Activated CD8-positive, alpha-beta memory T cell treated with anti-CD3 and anti-CD28 coated beads for 24 hours (primary cell): ENCODE measurements around the gene LRG1.

ENCODE experiments used
- DNase-seq: peaks from one replicate; pipeline ENCODE4 v3.0.0-alpha.2; 2020

LRG1 gene

DNA sequence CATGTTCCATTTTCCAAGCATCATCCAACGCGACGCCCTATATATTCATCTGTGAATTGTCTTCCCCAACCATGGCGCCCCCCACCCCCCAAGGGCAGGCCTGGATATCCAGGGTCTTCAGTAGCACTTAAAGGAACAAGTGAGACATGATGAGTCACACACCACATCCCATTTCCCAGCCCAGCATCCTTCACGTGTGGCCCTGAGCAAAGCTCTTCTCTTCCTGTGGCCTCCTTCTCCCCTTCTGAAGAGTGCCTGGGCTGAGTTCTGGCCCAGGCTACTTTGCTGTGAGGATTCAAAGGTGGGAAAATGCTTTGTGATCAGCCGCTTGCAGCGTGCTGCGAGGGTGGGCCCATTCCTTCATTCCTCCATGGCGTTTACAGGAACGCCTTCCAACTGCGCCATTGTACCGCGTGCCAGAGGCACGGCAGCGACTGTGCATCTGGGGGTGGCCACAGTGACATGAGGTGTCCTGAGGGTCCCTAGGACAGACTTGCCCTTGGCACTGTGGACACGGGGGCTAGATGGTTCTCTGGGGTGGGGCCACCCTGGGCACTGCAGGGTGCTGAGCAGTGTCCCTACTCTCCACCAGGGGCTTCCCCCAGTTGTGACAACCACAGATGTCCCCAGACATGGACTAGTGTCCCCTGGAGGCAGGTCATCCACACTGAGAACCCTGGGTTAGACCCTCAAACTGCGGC lies 33.2 kb downstream of the LRG1 start:
- DNase-seq = no peak

DNA sequence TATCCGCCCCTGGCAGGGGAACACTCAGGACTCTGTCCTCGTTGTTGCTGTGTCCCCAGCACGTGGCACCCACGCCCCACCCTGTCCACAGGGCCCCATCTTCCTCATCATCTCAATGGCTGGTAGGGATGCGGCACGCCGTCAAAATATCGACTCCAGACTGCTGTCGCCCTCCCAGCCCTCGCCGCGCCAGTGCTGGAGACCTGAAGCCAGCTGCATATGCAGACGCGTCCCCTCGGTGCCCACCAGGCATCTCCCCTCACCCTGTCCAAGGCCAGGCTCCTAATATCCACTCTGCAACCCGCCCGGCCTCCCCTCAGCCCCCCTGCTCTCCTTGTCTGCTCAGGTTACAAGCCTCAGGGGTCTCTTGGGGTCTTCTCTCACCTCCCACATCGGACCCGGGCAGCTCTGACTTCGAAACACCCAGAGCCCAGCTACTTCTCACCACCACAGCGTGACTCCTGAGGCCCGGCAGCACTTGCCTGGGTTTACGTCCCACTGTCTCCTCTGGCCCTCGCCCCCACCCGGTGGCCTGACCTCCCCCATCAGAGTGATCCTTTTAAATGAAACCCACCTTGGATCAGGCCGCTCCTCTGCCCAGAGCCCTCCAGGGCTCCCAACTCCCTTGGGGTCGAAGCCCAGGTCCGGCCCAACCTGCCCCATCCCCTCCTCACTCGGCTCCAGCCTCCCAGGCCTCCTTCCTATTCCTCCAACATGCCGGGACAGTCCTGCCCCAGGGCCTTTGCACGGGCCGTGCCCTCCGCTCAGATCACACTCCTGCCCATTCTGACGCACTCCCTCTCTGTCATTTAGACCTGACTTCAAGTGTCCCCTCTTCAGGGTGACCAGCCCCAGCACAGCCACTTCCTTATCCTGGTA lies 34.0 kb downstream of the LRG1 start:
- no peak for DNase-seq

DNA sequence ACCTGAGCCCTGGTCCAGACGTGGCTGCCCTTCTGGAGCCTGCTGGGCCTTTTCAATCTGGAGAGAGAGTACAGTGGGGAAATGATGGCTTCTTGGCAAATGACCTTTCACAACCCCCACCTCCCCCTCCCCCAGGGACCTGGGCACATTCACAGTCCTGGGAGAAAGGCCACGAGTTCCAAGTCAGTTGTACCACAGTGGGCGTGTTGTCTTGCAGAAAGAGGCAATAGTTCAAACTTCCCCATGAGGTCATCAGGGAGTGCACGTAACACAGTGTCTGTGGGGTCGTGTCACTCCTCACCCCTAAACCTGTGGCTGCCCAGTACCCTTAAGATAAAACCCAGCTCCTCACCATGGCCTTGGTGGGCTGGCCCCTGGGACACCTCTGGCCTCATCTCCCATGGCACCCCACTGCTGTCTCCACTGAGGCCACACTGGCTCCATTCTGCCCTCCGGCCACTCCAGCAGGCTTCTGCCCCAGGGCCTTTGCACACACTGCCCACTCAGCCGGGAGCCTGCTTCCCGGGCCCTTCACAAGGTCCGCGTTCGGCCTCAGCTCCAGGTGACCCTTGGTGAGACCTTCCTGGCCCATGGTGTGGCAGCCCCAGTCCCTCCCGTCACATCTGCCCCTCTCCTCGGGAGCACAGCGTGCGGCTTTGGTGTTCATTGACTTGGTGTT lies 34.8 kb downstream of the LRG1 start:
- DNase-seq = no peak

DNA sequence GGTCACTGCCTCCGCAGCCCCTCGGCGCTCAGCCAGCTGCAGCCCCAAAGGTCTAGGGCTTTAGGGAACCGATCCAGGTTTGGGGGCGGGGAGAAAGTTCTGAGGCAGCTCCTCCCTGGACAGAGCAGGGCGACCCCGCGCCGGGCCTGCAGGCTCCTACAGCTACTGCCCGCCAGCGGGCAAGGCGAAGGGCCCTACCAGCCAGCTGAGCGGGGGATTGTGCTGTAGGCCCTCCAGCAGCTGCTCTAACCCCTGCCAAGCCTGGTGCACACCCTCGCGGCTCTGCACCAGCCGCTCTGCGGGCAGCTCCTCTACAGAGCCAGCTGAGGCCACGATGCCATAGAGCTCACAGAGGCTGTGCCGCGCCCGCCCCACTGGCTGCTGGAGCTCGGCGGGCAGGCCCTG lies 35.5 kb downstream of the LRG1 start:
- no peak for DNase-seq

DNA sequence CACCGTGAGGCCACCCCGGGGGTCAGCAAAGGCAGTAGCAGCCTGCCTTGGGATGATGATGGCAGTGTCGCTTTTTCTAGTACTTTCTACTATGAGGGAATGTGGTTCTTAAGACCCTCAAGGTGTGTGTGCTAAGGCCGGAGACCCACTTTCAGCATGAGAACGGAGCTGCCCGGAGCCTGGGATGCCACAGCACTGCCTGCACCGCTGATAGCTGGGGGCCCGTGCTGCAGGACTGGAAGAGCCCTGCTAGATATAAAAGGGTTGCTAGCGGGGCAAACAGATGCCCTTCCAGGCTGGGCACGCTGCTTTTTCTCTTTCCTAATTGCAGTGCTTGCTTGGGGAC lies 36.0 kb downstream of the LRG1 start:
- no peak for DNase-seq

DNA sequence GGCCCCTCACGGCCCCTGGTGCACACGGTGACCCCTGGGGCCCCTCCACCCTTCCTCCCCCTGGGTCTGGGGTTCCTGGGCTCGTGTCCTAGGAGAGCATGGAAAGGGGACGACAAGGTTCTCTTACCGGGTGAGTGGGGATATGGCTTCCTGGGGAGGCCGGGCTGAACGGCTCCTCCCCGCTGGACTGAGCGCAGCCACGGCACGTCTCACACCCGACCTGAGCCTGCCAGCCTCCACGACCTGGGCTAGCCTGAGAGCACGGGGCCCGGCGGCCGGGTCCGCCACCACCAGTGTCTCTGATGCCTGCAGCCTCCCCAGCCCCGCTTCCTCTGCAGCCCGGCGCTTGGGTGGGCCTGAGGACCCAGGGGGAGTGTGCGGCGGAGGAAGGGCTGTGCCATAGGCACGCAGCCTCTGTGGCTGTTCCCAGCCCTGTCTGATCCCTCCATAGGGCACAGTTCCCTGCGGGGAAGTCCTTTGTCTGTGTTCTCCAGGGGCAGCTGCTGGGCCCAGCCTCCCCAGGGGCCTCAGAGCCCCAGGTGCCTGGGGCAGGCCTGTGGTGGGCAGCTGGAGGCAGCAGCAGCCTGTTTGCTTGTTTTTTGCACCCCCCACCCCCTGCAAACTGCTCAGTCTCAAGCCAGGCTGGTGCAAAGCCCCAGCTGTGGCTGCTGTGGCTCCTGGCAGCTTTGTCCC lies 36.6 kb downstream of the LRG1 start:
- DNase-seq = no peak

DNA sequence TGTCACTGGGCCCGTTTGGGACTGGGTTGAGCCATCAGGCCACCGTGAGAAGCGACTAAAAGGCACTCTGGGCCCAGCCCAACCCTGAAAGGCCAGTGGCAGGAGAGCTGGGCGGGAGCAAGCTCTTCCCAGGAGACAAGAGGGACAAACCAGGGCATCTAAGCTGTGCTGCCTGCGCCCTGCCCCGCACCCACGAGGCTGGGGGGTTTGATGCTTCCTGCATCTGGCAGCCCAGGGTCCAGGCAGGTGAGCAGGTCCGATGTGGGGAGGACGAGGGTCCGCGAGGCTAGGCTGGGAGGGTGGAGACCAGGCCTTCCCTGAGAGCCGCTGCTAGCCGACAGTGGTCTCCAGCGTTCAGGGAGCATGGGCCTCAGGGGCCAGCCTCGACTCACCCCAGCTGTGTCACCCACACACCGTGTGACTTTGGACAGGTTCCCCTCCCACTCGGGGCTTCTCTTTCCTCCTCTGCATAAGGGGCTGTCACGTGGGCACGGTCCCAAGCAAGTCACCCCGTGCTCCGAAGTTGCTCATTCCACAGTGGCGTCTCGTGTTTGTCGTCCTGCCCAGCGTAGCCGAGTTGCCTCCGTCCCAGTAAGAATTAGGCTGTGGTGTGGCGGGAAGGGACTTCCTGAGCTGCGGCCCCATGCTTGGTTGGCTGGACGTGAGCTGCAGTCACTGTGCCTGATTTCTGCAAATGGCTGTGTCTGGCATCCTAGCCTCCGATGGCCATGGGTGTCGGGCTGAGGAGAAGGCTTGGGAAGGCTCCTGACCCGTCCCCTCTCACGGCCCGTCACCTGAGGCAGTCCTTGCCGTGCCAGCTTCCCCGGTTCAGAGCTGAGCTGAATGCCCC lies 37.3 kb downstream of the LRG1 start:
- no peak for DNase-seq

DNA sequence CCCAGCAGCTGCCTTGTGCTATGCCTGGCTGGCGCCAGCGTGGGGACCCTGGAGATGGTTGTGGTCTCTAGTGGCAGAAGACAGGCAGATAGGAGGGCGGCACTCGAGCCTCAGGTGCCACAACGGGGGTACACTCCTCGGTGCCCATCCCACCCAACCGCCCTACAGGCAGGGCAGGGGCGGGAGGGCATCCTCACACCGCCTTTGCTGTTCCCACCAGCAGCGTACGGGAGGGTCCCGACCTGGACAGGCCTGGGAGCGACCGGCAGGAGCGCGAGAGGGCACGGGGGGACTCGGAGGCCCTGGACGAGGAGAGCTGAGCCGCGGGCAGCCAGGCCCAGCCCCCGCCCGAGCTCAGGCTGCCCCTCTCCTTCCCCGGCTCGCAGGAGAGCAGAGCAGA lies 38.1 kb downstream of the LRG1 start:
- no peak for DNase-seq

DNA sequence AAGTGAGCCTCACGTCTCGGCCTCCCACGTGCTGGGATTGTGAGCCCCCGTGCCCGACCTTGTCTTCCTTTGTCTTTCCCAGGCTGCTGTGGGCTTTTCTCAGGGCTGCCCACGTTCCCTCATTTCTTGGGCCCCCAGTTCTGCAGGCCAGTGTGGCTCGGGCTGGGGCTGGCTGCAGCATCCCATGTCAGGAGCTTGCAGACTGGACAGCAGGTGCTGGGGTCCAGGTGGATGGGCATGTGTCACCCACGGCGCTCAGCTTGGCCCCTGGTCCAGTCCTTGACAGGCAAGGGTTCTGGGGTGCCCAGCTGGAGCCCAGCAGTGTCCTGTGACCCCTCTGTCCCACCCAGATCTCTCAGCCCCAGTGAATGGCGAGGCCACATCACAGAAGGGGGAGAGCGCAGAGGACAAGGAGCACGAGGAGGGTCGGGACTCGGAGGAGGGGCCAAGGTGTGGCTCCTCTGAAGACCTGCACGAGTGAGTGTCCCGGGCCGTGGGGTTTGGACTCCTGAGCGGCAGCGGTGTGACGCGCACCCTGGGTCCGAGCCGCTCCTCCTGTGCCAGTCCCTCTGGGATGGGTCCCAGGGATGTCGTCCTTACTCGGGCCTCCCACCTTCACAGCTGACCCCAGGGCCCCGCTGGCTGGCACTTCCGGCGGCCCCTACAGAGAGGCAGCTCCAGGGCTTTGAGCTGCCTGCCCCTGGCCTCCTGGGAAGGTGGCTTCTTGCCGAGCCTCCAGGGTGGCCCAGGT lies 38.8 kb downstream of the LRG1 start:
- no peak for DNase-seq

DNA sequence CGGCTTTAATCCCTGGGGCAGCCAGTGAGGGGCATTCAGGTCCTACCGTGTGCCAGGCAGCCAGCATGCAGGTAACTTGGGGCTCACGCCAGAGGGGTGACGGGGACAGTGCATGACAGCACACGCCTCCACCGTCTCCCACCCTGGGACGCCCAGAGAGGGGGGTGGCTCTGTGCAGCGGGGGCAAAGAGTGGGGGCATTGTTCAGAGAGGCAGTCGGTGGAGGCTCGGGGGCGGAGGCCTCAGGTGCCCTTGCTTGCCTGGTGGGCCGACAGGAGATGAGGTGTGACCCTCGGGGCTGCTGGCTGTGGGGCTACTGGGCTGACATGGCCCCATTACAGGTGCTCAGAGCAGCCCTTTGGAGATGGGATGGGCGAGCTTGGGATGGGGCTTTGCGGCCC lies 40.0 kb downstream of the LRG1 start:
- no peak for DNase-seq

DNA sequence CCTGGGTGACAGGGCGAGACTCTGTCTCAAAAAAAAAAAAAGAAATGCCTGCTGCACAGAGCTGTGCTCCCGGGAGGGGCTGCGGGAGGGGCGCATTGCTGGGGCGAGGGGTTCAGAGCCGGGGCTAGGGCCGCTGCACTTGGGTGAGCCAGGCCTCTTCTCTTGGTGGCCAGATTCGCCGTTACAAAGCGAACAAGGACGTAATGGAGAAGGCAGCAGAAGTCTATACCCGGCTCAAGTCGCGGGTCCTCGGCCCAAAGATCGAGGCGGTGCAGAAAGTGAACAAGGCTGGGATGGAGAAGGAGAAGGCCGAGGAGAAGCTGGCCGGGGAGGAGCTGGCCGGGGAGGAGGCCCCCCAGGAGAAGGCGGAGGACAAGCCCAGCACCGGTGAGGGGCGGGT lies 40.5 kb downstream of the LRG1 start:
- DNase-seq = no peak

DNA sequence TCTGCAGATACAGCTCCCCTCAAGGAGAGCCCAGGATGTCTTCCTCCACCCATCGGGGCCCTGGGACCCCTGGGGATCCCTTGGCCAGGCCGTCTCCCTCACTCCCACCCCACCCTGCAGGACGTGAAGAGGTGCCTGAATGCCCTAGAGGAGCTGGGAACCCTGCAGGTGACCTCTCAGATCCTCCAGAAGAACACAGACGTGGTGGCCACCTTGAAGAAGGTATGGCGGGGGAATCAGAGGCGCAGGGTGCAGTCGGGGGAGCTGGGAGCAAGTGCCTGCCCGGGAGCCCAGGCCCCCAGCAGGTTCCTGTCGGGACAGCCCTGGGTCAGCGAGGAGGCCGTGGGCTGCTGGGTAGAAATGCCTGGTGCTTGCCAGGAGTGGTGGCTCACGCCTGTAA lies 41.1 kb downstream of the LRG1 start:
- no peak for DNase-seq

DNA sequence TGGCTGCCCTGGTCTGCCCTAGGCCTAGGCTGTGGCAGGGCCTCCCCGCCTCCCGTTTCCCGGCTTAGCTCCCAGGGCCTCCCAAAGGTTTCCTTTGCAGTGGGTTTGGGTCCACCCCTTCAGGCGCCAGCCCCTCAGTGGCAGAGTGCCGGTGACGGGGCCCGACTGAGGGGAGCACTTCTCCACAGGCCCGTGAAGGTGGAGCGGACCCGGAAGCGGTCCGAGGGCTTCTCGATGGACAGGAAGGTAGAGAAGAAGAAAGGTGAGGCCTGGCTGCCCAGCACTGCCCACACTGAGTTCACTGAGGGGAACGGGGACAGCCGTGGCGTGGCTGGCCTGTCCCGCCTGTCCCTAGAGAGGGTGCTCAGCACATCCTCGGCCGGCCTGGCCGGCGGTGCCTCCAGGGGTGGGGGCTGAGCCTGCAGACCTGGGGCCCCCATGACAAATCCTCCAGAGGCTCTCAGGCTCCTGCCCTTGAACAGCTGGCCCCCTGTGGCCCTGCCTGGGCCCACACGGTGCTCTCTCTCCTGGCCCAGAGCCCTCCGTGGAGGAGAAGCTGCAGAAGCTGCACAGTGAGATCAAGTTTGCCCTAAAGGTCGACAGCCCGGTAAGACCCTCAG lies 42.0 kb downstream of the LRG1 start:
- no peak for DNase-seq

DNA sequence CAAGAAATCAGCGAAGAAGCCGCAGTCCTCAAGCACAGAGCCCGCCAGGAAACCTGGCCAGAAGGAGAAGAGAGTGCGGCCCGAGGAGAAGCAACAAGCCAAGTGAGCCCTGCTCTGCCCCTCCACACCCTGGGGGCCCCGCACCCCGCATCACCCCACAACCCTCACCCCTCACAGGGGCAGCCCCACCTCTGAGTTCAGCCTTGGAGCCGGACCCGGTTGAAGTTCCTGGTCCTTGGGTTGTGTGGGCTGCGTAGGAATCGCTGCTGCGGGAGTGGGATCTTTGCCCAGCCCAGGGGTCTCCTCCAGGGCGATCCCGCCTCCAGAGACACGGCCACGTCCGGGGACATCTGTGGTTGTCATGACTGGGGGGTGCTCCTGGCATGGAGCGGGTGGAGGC lies 43.5 kb downstream of the LRG1 start:
- DNase-seq = no peak

DNA sequence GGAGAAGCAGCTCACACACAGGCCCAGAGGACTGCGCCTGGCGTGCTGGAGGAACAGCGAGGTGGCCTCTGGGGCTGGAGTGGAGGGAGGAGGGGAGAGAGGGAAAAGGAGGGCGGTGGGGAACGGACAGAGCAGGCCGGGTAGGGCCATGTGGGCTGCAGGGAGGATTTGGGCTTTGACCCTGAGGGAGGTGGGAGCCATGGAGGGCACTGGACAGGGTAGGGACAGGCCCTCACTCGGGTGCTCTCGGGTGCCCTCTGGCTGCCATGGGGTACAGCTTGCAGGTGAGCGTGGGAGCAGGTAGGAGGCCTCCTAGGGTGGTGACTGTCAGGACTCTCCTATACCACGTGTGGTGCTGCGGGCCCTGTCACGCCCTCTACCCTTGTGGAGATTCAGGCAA lies 44.4 kb downstream of the LRG1 start:
- no peak for DNase-seq

DNA sequence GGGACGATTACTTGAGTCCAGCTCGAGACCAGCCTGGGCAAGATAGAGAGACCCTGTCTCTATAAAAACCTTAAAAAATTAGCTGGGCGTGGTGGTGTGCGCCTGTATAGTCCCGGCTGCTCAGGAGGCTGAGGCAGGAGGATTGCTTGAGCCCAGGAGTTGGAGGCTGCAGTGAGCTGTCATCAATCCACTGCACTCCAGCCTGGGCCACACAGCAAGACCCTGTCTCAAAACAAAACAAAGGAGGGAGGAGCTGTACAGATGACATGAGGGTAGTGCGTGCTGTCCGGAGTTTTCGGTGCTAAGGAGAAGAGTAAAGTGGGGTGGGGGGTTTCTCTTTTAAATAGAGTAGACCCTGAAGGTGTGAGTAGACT lies 45.2 kb downstream of the LRG1 start:
- DNase-seq = no peak

DNA sequence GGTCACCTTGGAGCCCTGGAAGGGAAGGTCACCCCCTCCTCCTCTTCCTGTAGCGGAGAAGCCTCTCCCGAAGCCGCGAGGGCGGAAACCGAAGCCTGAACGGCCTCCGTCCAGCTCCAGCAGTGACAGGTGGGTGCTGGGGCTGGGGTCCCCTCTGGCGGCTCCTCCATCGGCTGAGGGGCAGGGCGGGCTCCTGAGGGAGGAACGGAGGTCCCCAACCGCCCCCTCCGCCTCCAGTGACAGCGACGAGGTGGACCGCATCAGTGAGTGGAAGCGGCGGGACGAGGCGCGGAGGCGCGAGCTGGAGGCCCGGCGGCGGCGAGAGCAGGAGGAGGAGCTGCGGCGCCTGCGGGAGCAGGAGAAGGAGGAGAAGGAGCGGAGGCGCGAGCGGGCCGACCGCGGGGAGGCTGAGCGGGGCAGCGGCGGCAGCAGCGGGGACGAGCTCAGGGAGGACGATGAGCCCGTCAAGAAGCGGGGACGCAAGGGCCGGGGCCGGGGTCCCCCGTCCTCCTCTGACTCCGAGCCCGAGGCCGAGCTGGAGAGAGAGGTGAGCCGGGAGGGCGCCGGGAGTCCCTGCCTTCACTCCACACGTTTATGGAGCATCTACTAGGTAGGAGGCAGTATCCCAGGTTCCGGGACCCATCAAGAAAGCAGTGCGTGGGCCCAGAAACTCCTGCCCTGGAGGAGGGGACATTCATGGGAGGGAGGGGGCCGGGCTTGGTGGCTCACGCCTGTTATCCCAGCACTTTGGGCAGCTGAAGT lies 45.7 kb downstream of the LRG1 start:
- no peak for DNase-seq

DNA sequence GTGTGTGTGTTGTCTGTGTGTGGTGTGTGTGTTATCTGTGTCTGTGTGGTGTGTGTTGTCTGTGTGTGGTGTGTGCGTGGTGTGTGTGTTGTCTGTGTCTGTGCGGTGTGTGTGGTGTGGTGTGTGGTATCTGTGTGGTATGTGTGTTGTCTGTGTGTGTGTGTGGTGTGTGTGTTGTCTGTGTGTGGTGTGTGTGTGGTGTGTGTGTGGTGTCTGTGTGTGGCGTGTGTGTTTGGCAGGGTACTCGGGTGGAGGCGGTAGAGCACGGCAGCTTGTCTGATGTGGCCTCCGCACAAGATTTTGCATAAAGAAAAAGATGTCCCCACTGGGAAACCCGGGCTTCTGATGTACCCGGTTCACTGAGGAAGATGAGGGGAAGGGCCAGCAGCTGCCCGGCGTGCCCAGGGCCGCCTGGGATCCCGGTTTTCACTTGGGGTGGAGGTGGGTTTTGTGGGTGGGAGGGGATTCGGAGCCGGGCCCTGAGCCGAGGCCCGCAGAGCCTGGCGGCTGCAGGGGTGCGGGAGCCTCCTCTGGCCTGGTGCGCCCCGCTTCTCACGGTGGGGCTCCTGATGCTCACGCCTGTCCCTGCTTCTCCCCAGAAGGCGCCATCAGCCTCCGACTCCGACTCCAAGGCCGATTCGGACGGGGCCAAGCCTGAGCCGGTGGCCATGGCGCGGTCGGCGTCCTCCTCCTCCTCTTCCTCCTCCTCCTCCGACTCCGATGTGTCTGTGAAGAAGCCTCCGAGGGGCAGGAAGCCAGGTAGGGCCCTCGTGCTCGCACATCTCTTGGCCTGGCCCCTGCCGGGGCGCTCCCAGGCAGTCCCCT lies 46.5 kb downstream of the LRG1 start:
- no peak for DNase-seq

DNA sequence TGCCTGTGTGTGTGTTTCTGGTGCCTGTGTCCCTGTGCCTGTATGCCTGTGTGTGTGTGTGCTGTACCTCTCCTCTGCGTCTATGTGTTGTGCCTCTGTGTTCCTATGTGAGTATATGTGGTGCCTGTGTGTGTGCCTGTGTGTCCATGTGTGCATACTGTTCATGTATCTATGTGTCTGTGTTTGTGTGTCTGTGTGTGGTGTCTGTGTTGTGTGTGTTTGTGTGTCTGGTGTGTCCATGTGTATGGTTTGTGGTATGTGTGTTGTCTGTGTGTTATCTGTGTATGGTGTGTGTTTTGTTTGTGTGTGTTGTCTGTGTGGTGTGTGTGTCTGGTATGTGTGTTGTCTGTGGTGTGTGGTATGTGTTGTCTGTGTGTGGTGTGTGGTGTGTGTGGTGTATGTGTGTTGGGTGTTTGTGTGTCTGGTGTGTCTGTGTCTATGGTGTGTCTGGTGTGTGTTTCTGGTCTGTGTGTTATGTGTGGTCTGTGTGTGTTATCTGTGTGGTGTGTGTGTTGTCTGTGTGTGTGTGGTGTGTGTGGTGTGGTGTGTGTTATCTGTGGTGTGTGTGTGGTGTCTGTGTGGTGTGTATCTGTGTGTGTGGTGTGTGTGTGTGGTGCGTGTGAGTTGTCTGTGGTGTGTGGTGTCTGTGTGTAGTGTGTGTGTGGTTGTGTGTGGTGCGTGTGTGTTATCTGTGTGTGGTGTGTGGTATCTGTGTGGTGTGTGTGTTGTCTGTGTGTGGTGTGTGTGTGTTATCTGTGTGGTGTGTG lies 47.3 kb downstream of the LRG1 start:
- DNase-seq = no peak
